Measurements from ENCODE around the gene PIK3C2G. TPM values are rescaled to one million over a fixed set of nuclear protein-coding genes. Genes with fewer than 3 reads are reported as not detected.

The PIK3C2G gene
- total RNA-seq, 1 experiment from 2014 or later, result not detected

GRCh38 chr12:18676996-18677588 lies 415.8 kb downstream of the PIK3C2G start:
- no peaks in the 10 kb centered on the region for H4K20me1 ChIP-seq (ENCODE audit: control insufficient read depth, insufficient read depth, insufficient read length)
- H3K27ac ChIP-seq (ENCODE audit: insufficient read length, low read depth, low read length), result no peak overlapping the region
- H3K23ac ChIP-seq (ENCODE audit: insufficient read length, low read depth, low read length), result no peak overlapping the region
- H3K4me2 ChIP-seq (ENCODE audit: insufficient read depth, insufficient read length, low read length), result no peak overlapping the region
- no peak overlapping the region for H2AFZ ChIP-seq (ENCODE audit: low read length)
- H3K36me3 Mint-ChIP-seq (ENCODE audit: insufficient read depth in 1 of 3, low read depth in 3 of 3), result peaks cover 0 to 1% (median 0%) of the 10 kb centered on the region in 3 experiments; a peak in 1 of 7 replicates
- no peaks in the 10 kb centered on the region for H3K4me1 ChIP-seq (ENCODE audit: insufficient read depth, low read length)
- H2BK20ac ChIP-seq (ENCODE audit: low read depth, low read length, poor library complexity, severe bottlenecking), result no peak overlapping the region
- no peak overlapping the region for H3T11ph ChIP-seq (ENCODE audit: low read length)
- no peak overlapping the region for H2AK5ac ChIP-seq (ENCODE audit: insufficient read length, low read length)
- H3K18ac ChIP-seq (ENCODE audit: insufficient read length, low read depth, low read length), result no peak overlapping the region
- peaks cover 12 to 22% of the 10 kb centered on the region in 2 experiments for H3K4me1 Mint-ChIP-seq
- H3K27ac Mint-ChIP-seq, result no peak overlapping the region; a peak in 1 of 7 replicates
- WGBS (ENCODE audit: extremely low coverage, insufficient read length, low lambda C conversion rate), result no CpG with 5 or more reads among the region's 5 CpGs
- H3K9ac ChIP-seq (ENCODE audit: extremely low read depth, insufficient read length, low read length), result no peak overlapping the region
- no peaks in the 10 kb centered on the region for H3K23me2 ChIP-seq (ENCODE audit: insufficient read length, low read depth, low read length, poor library complexity, severe bottlenecking)
- H3K79me2 ChIP-seq (ENCODE audit: insufficient read depth, low read length), result no peaks in the 10 kb centered on the region
- H3K79me1 ChIP-seq (ENCODE audit: insufficient read depth, low read depth, low read length, poor library complexity, severe bottlenecking), result no peaks in the 10 kb centered on the region
- no peaks in the 10 kb centered on the region for H3K27me3 ChIP-seq (ENCODE audit: insufficient read depth, low read length)
- no peak overlapping the region for H3K14ac ChIP-seq (ENCODE audit: insufficient read depth, low read length)
- DNase-seq, result no peak
- H4K8ac ChIP-seq (replicated peaks; ENCODE audit: insufficient read length, low read depth, low read length), result no peak overlapping the region
- H3K56ac ChIP-seq (ENCODE audit: insufficient read length, low read depth, low read length), result no peak overlapping the region
- no peak overlapping the region for H2BK12ac ChIP-seq (ENCODE audit: insufficient read length, low read depth, low read length)
- no peak overlapping the region for H2BK15ac ChIP-seq (ENCODE audit: low read depth, low read length)
- no peak overlapping the region for H2BK120ac ChIP-seq (ENCODE audit: low read depth, low read length, poor library complexity, severe bottlenecking)
- no peaks in the 10 kb centered on the region for H3K9me3 ChIP-seq (ENCODE audit: control insufficient read depth, low read depth, low read length)
- H4K5ac ChIP-seq (ENCODE audit: insufficient read length, low read depth, low read length), result no peak overlapping the region
- H2BK5ac ChIP-seq (ENCODE audit: insufficient read length, low read length), result no peak overlapping the region
- TF ChIP-seq CTCF (conservative IDR thresholded peaks at IDR 0.05), result no peak
- peaks cover 8% of the 10 kb centered on the region; the same call in 1 of the 2 replicates for H3K27me3 Mint-ChIP-seq (ENCODE audit: low read depth)
- H3K4ac ChIP-seq (ENCODE audit: low read depth, low read length), result no peak overlapping the region
- no peak overlapping the region for H4K91ac ChIP-seq (ENCODE audit: insufficient read length, low read depth, low read length)
- H3K9me3 Mint-ChIP-seq, result no peaks in the 10 kb centered on the region
- no peak overlapping the region for H3K4me3 Mint-ChIP-seq
